Astrocyte of the cerebellum (primary cell): ENCODE results near the gene CYSRT1.

Experiments used
- DNase-seq: peaks from one replicate; pipeline ENCODE4 v3.0.0-alpha.2; 2011; ENCODE audit warnings: low read depth
- H3K4me3 ChIP-seq: 2 replicates; pipeline ENCODE4 v1.5.1; 2011; ENCODE audit warnings: mild to moderate bottlenecking, low read depth, low read length, moderate library complexity
- CTCF ChIP-seq: IDR thresholded peaks from 2 replicates; pipeline ENCODE4 v1.5.1; 2012; ENCODE audit warnings: low read length, low read depth, moderate library complexity, mild to moderate bottlenecking; ENCODE audit errors: missing control alignments
- in situ Hi-C: cut with HindIII; loops from 2 replicates; pipeline ENCODE4 v1.10.0; 2017; ENCODE audit warnings: low sequenced_read_pairs

Gene CYSRT1

GRCh38 chr9:137217276-137218211 lies 7.4 kb upstream of the CYSRT1 start:
- in situ Hi-C loops, result no loop called here
- no peak for DNase-seq
- no peak for TF ChIP-seq CTCF
- H3K4me3 ChIP-seq, result no peak overlapping the region

GRCh38 chr9:137218212-137218753 lies 6.7 kb upstream of the CYSRT1 start:
- no peak for DNase-seq
- H3K4me3 ChIP-seq, result no peak overlapping the region
- no peak for TF ChIP-seq CTCF
- in situ Hi-C loops, result no loop called here

GRCh38 chr9:137218754-137219271 lies 6.2 kb upstream of the CYSRT1 start:
- in situ Hi-C loops, result no loop called here
- H3K4me3 ChIP-seq, result no peak overlapping the region
- TF ChIP-seq CTCF, result no peak
- no peak for DNase-seq

- TF ChIP-seq CTCF, result no peak
- H3K4me3 ChIP-seq, result no peak overlapping the region
- in situ Hi-C loops, result no loop called here
- DNase-seq, result no peak
These were observed 5.1 kb upstream of the CYSRT1 start for GRCh38 chr9:137219757-137220316.

GRCh38 chr9:137220317-137221094 lies 4.5 kb upstream of the CYSRT1 start:
- TF ChIP-seq CTCF, result no peak
- in situ Hi-C loops, result no loop called here
- no peak overlapping the region for H3K4me3 ChIP-seq
- DNase-seq, result no peak

GRCh38 chr9:137221095-137221505 lies 3.9 kb upstream of the CYSRT1 start:
- no peak overlapping the region for H3K4me3 ChIP-seq

More at GRCh38 chr9:137221095-137221505, 3.9 kb upstream of the CYSRT1 start:
- TF ChIP-seq CTCF, result no peak
- in situ Hi-C loops, result no loop called here
- no peak for DNase-seq
